Gastroesophageal sphincter (tissue), 3 donors: ENCODE results near the gene LY6G6D.

Source experiments
- CTCF ChIP-seq, 4 experiments: fragments of 200-600 bp in 2 of 4; fragments of 450-650 bp in 2 of 4; sonication (generic) in 1 of 4; IDR thresholded peaks; one replicate each; pipeline ENCODE4 v1.5.1; 2017 to 2019; ENCODE audit warnings: antibody characterized with exemption in 4 of 4, mild to moderate bottlenecking in 2 of 4, moderate library complexity in 2 of 4
- POLR2A ChIP-seq, 2 donors: fragments of 450-650 bp; IDR thresholded peaks; one replicate each; pipeline ENCODE4 v1.6.1; 2017; ENCODE audit warnings: antibody characterized with exemption in 2 of 2, mild to moderate bottlenecking in 2 of 2, moderate library complexity in 1 of 2

- no peak for TF ChIP-seq CTCF (IDR thresholded peaks at IDR 0.05)
- no peak for TF ChIP-seq POLR2A (IDR thresholded peaks at IDR 0.05)
Observed at GRCh38 chr6:31701666-31702404, 13.3 kb upstream of the LY6G6D start.
